Naive B cell (primary cell): ENCODE data around the gene SPATA2. TPM values are rescaled to one million over a fixed set of nuclear protein-coding genes. Genes with fewer than 3 reads are reported as not detected.
"Not testable (repeated sequence)": the region's sequence is repeated elsewhere in the genome, so short reads cannot be mapped to it uniquely, and the experiment has no call there.

Source experiments
- ATAC-seq, 2 donors: fragments of 150-1000 bp; cut with Tn5 transposase; 2 replicates each; pipeline ENCODE4 v1.10.0; 2021; ENCODE audit warnings: low read depth in 2 of 2, mild to moderate bottlenecking in 2 of 2, moderate library complexity in 2 of 2
- DNase-seq: peaks from one replicate; pipeline ENCODE4 v3.0.0; 2022
- H3K27ac Mint-ChIP-seq, 6 donors: one replicate each; pipeline ENCODE4 v1.8.0; 2020 to 2022; ENCODE audit warnings: mild to moderate bottlenecking in 6 of 6, mixed read lengths in 6 of 6, moderate library complexity in 5 of 6, inconsistent platforms in 2 of 6
- H3K27me3 Mint-ChIP-seq, 3 donors: one replicate each; pipeline ENCODE4 v1.8.0; 2021 to 2022; ENCODE audit warnings: mixed read lengths in 3 of 3, mild to moderate bottlenecking in 1 of 3
- H3K36me3 Mint-ChIP-seq, 2 donors: one replicate each; pipeline ENCODE4 v1.8.0; 2020 to 2022; ENCODE audit warnings: mixed read lengths in 2 of 2, inconsistent platforms in 1 of 2, mild to moderate bottlenecking in 1 of 2
- H3K4me1 Mint-ChIP-seq, 3 donors: one replicate each; pipeline ENCODE4 v1.8.0; 2020 to 2022; ENCODE audit warnings: mixed read lengths in 3 of 3, inconsistent platforms in 1 of 3, mild to moderate bottlenecking in 1 of 3, moderate library complexity in 1 of 3
- H3K4me3 Mint-ChIP-seq, 8 donors: one replicate each; pipeline ENCODE4 v1.8.0; 2020 to 2022; ENCODE audit warnings: mild to moderate bottlenecking in 8 of 8, mixed read lengths in 8 of 8, moderate library complexity in 8 of 8, inconsistent platforms in 2 of 8
- H3K9me3 Mint-ChIP-seq, 7 donors: one replicate each; pipeline ENCODE4 v1.8.0; 2020 to 2022; ENCODE audit warnings: mixed read lengths in 7 of 7, mild to moderate bottlenecking in 5 of 7, inconsistent platforms in 2 of 7, moderate library complexity in 1 of 7
- polyA plus RNA-seq, 6 donors: library from polyadenylated mRNA; unstranded; fragments of 300-500 nt; fragmentation: Illumina TruSeq; gene quantifications; one replicate each; pipeline ENCODE4 v1.2.3, GENCODE V29; 2021; ENCODE audit warnings: low read depth in 6 of 6

Gene SPATA2
- polyA plus RNA-seq, 6 donors from 2014 or later: 4.0 to 8.5 (median 4.7) TPM

GRCh38 chr20:49906615-49907154, 8.6 kb downstream of the SPATA2 start:
- no peaks in the 10 kb centered on the region for H3K27me3 Mint-ChIP-seq
- no peaks in the 10 kb centered on the region for H3K9me3 Mint-ChIP-seq
- ATAC-seq (no peak), DNase-seq (no peak)
- peaks cover 6 to 9% of the 10 kb centered on the region in 2 donors for H3K36me3 Mint-ChIP-seq
- peak overlapping the region in 1 of 6 donors; percentile 54 for H3K27ac Mint-ChIP-seq
- peak overlapping the region in 1 of 8 donors; percentile 15 for H3K4me3 Mint-ChIP-seq
- peaks cover 4 to 21% (median 9%) of the 10 kb centered on the region in 3 donors for H3K4me1 Mint-ChIP-seq

- no peak for ATAC-seq
- H3K4me3 Mint-ChIP-seq: no peak overlapping the region
Observed at GRCh38 chr20:49906101-49906604, 9.2 kb downstream of the SPATA2 start.

GRCh38 chr20:49905415-49906091, 9.8 kb downstream of the SPATA2 start:
- Mint-ChIP-seq H3K4me3 (no peak overlapping the region), H3K4me1 (peaks cover 2 to 15% (median 4%) of the 10 kb centered on the region in 3 donors), H3K36me3 (peaks cover 6 to 9% of the 10 kb centered on the region in 2 donors), H3K9me3 (no peaks in the 10 kb centered on the region), H3K27me3 (no peaks in the 10 kb centered on the region), H3K27ac (peak overlapping the region in 1 of 6 donors; percentile 49)
- DNase-seq (no peak), ATAC-seq (no peak)

More at GRCh38 chr20:49906101-49906604, 9.2 kb downstream of the SPATA2 start:
- H3K36me3 Mint-ChIP-seq: peaks cover 6 to 9% of the 10 kb centered on the region in 2 donors
- H3K9me3 Mint-ChIP-seq: no peaks in the 10 kb centered on the region
- no peaks in the 10 kb centered on the region for H3K27me3 Mint-ChIP-seq
- no peak for DNase-seq
- no peak overlapping the region for H3K27ac Mint-ChIP-seq
- H3K4me1 Mint-ChIP-seq: peaks cover 4 to 15% (median 7%) of the 10 kb centered on the region in 3 donors

- Mint-ChIP-seq H3K4me1 (peaks cover 2 to 13% (median 4%) of the 10 kb centered on the region in 3 donors), H3K36me3 (peaks cover 6 to 9% of the 10 kb centered on the region in 2 donors), H3K27me3 (no peaks in the 10 kb centered on the region), H3K9me3 (no peaks in the 10 kb centered on the region), H3K27ac (peak overlapping the region in 1 of 6 donors; percentile 56), H3K4me3 (peak overlapping the region in 1 of 8 donors; percentile 21)
- no peak for ATAC-seq
- DNase-seq: no peak
Observed at GRCh38 chr20:49904440-49905214, 10.7 kb downstream of the SPATA2 start.

- H3K36me3 Mint-ChIP-seq: peaks cover 6 to 9% of the 10 kb centered on the region in 2 donors
- DNase-seq (no peak), ATAC-seq (no peak)
- no peaks in the 10 kb centered on the region for H3K9me3 Mint-ChIP-seq
- peak overlapping the region in 1 of 6 donors; percentile 27 for H3K27ac Mint-ChIP-seq
- no peak overlapping the region for H3K4me3 Mint-ChIP-seq
- H3K4me1 Mint-ChIP-seq: peaks cover 4 to 10% (median 7%) of the 10 kb centered on the region in 3 donors
- H3K27me3 Mint-ChIP-seq: no peaks in the 10 kb centered on the region
Observed at GRCh38 chr20:49901588-49901987, 13.7 kb downstream of the SPATA2 start.

GRCh38 chr20:49899541-49900383, 15.6 kb downstream of the SPATA2 start:
- H3K4me1 Mint-ChIP-seq: peaks cover 0 to 8% (median 0%) of the 10 kb centered on the region in 3 donors
- no peaks in the 10 kb centered on the region for H3K36me3 Mint-ChIP-seq
- no peak for ATAC-seq

GRCh38 chr20:49896204-49896603, 19.1 kb downstream of the SPATA2 start:
- no peak for DNase-seq
- H3K4me1 Mint-ChIP-seq: peaks cover 0 to 13% (median 3%) of the 10 kb centered on the region in 3 donors
- H3K27me3 Mint-ChIP-seq: no peaks in the 10 kb centered on the region
- no peaks in the 10 kb centered on the region for H3K9me3 Mint-ChIP-seq
- H3K36me3 Mint-ChIP-seq: no peaks in the 10 kb centered on the region
- no peak overlapping the region for H3K27ac Mint-ChIP-seq
- no peak overlapping the region for H3K4me3 Mint-ChIP-seq
- no peak for ATAC-seq

More at GRCh38 chr20:49899541-49900383, 15.6 kb downstream of the SPATA2 start:
- H3K27me3 Mint-ChIP-seq: no peaks in the 10 kb centered on the region
- no peak for DNase-seq
- no peak overlapping the region for H3K4me3 Mint-ChIP-seq
- H3K9me3 Mint-ChIP-seq: no peaks in the 10 kb centered on the region
- peak overlapping the region in 1 of 6 donors; percentile 89 for H3K27ac Mint-ChIP-seq

GRCh38 chr20:49895474-49896093, 19.7 kb downstream of the SPATA2 start:
- H3K27ac Mint-ChIP-seq, DNase-seq, ATAC-seq, H3K4me3 Mint-ChIP-seq, H3K27me3 Mint-ChIP-seq, H3K36me3 Mint-ChIP-seq, H3K9me3 Mint-ChIP-seq: not testable (repeated sequence)
- H3K4me1 Mint-ChIP-seq: peaks cover 0 to 13% (median 3%) of the 10 kb centered on the region in 3 donors

- Mint-ChIP-seq H3K4me3 (no peak overlapping the region), H3K27ac (peak overlapping the region in 3 of 6 donors; percentile 34 to 48 (median 47)), H3K4me1 (peaks cover 5 to 18% (median 5%) of the 10 kb centered on the region in 3 donors), H3K9me3 (no peaks in the 10 kb centered on the region), H3K36me3 (peaks cover 0 to under 1% of the 10 kb centered on the region in 2 donors), H3K27me3 (no peaks in the 10 kb centered on the region)
- DNase-seq: no peak
- ATAC-seq: no peak
Observed at GRCh38 chr20:49894073-49894470, 21.3 kb downstream of the SPATA2 start.

GRCh38 chr20:49893242-49894072, 21.9 kb downstream of the SPATA2 start:
- ATAC-seq (no peak), DNase-seq (no peak)
- no peaks in the 10 kb centered on the region for H3K9me3 Mint-ChIP-seq
- peak overlapping the region in 5 of 6 donors; percentile 14 to 47 (median 30) for H3K27ac Mint-ChIP-seq
- H3K36me3 Mint-ChIP-seq: peaks cover 0 to 7% of the 10 kb centered on the region in 2 donors
- H3K27me3 Mint-ChIP-seq: no peaks in the 10 kb centered on the region
- peaks cover 11 to 18% (median 11%) of the 10 kb centered on the region in 3 donors for H3K4me1 Mint-ChIP-seq
- no peak overlapping the region for H3K4me3 Mint-ChIP-seq

GRCh38 chr20:49892817-49893216, 22.5 kb downstream of the SPATA2 start:
- ATAC-seq: no peak

More at GRCh38 chr20:49892817-49893216, 22.5 kb downstream of the SPATA2 start:
- peak overlapping the region in 2 of 6 donors; percentile 27 to 47 for H3K27ac Mint-ChIP-seq
- no peak overlapping the region for H3K4me3 Mint-ChIP-seq
- peaks cover 0 to 11% of the 10 kb centered on the region in 2 donors for H3K36me3 Mint-ChIP-seq
- H3K27me3 Mint-ChIP-seq: no peaks in the 10 kb centered on the region
- H3K4me1 Mint-ChIP-seq: peaks cover 13 to 18% (median 15%) of the 10 kb centered on the region in 3 donors
- H3K9me3 Mint-ChIP-seq: no peaks in the 10 kb centered on the region
- DNase-seq: no peak
